ENCODE results near the gene SIN3A. TPM values are rescaled to one million over a fixed set of nuclear protein-coding genes. Genes with fewer than 3 reads are reported as not detected.

SIN3A gene
- total and polyA plus RNA-seq, 9 of the 15 experiments (the other 6 are each of a cell fraction or from before 2014, with no cell fraction given) = 11.1 to 70.3 (median 25.3) TPM

GRCh38 chr15:75371901-75372688 is 79.4 kb downstream of the SIN3A start (continued):
- no peak for TF ChIP-seq ZHX1 (conservative IDR thresholded peaks at IDR 0.05; ENCODE audit: low read length)

GRCh38 chr15:75371486-75371885 is 80.0 kb downstream of the SIN3A start:
- ChIA-PET POLR2A (interaction anchor here (1.1 to 1.3 kb wide), 2 partner anchors 9 to 12 kb away, joined by 3 read pairs; no protein-coding TSS in a partner anchor), CTCF (ENCODE audit: low intra/inter-chr PET ratio) (no interaction called here)
- Histone ChIP-seq H3K9me3 (replicated peaks; ENCODE audit: control insufficient read depth, insufficient read depth, low read depth, low read length) (no peaks in the 10 kb centered on the region), H2AFZ (ENCODE audit: low read depth, low read length) (no peak overlapping the region), H3K9me1 (ENCODE audit: control insufficient read depth, insufficient read depth, low read length) (peaks cover 4% of the 10 kb centered on the region), H3K36me3 (ENCODE audit: control insufficient read depth, insufficient read depth, low read length) (peaks cover 77% of the 10 kb centered on the region), H3K4me1 (replicated peaks in 1 of 2; ENCODE audit: control insufficient read depth in 2 of 2, insufficient read depth in 2 of 2, low read length in 2 of 2) (peaks cover 12 to 14% of the 10 kb centered on the region in 2 experiments; a peak in 4 of 5 replicates), H4K20me1 (replicated peaks; ENCODE audit: control insufficient read depth, insufficient read depth, low read length) (peaks cover 10% of the 10 kb centered on the region), H3K27me3 (ENCODE audit: control insufficient read depth in 2 of 2, insufficient read depth in 2 of 2, low read length in 2 of 2) (no peaks in the 10 kb centered on the region), H3K79me2 (ENCODE audit: control insufficient read depth, insufficient read depth, low read length) (peaks cover 26% of the 10 kb centered on the region), H3K4me3 (no peak overlapping the region), H3K4me2 (ENCODE audit: insufficient read depth, low read length) (no peak overlapping the region), H3K9ac (ENCODE audit: insufficient read depth in 1 of 2, low read depth in 2 of 2, low read length in 2 of 2) (no peak overlapping the region), H3K27ac (ENCODE audit: extremely low read depth, low read depth, low read length) (no peak overlapping the region)
- 85% methylated on average over 1 of the region's 1 CpG for WGBS (ENCODE audit: insufficient coverage, low coverage, missing lambda C conversion rate)
- ATAC-seq (no peak), FAIRE-seq (no peak), DNase-seq (ENCODE audit: extremely low read depth in 1 of 4, low spot score in 3 of 4) (no peak)
- intact Hi-C loops (cut with micrococcal nuclease) = no loop called here
- TF ChIP-seq CHCHD3 (CRISPR knock-in tag; IDR thresholded peaks at IDR 0.05) = no peak
- no peak for TF ChIP-seq HSF4 (CRISPR knock-in tag; IDR thresholded peaks at IDR 0.05; ENCODE audit: borderline replicate concordance)
- no peak for TF ChIP-seq TOE1 (IDR thresholded peaks at IDR 0.05; ENCODE audit: borderline replicate concordance)
- TF ChIP-seq TOE1 (CRISPR knock-in tag; IDR thresholded peaks at IDR 0.05; ENCODE audit: borderline replicate concordance, low read depth) = no peak
- TF ChIP-seq NUFIP1 (IDR thresholded peaks at IDR 0.05; ENCODE audit: partially characterized antibody) = no peak
- no peak for TF ChIP-seq ZNF785 (CRISPR knock-in tag; IDR thresholded peaks at IDR 0.05)
- TF ChIP-seq HMBOX1 (IDR thresholded peaks at IDR 0.05) = no peak
- TF ChIP-seq WHSC1 (IDR thresholded peaks at IDR 0.05; ENCODE audit: low read length) = no peak
- no peak for TF ChIP-seq BCLAF1 (IDR thresholded peaks at IDR 0.05; ENCODE audit: borderline replicate concordance in 1 of 2, control insufficient read depth in 1 of 2, low read depth in 2 of 2, low read length in 1 of 2)
- TF ChIP-seq KDM2B (CRISPR knock-in tag; IDR thresholded peaks at IDR 0.05) = no peak
- no peak for TF ChIP-seq USF2 (CRISPR knock-in tag; IDR thresholded peaks at IDR 0.05)
- BruUV-seq (replicated peaks) = no TSS peak
- in situ Hi-C loops (cut with MboI) = no loop called here

Data from K562 (cell line).